Liver (tissue), 9 donors: Measurements from ENCODE around the gene PGM5. TPM values are rescaled to one million over a fixed set of nuclear protein-coding genes. Genes with fewer than 3 reads are reported as not detected.

Experiments
- DNase-seq: peaks from one replicate; pipeline ENCODE4 v3.0.0-alpha.2; 2017; ENCODE audit warnings: low spot score
- H3K27ac ChIP-seq, 2 donors: one replicate each; pipeline ENCODE4 v1.7.0; 2013; ENCODE audit warnings: inconsistent platforms in 2 of 2, low read length in 2 of 2, control low read depth in 1 of 2, low read depth in 1 of 2, mild to moderate bottlenecking in 1 of 2
- H3K27me3 ChIP-seq, 4 donors: one replicate each; pipeline versions ENCODE4 v1.6.1 to v1.7.0; 2013; ENCODE audit warnings: low read length in 3 of 4, inconsistent platforms in 1 of 4, mild to moderate bottlenecking in 1 of 4, moderate library complexity in 1 of 4; ENCODE audit not compliant: control insufficient read depth in 4 of 4, insufficient read depth in 4 of 4
- H3K36me3 ChIP-seq, 4 donors: one replicate each; pipeline versions ENCODE4 v1.6.1 to v1.7.0; 2013; ENCODE audit warnings: low read length in 3 of 4, mild to moderate bottlenecking in 3 of 4, low read depth in 1 of 4, moderate library complexity in 1 of 4; ENCODE audit not compliant: control insufficient read depth in 4 of 4, insufficient read depth in 3 of 4
- H3K4me1 ChIP-seq, 4 donors: one replicate each; pipeline versions ENCODE4 v1.6.1 to v1.7.0; 2013; ENCODE audit warnings: low read length in 3 of 4, mild to moderate bottlenecking in 3 of 4, moderate library complexity in 1 of 4; ENCODE audit not compliant: control insufficient read depth in 4 of 4, insufficient read depth in 4 of 4
- H3K4me3 ChIP-seq, 3 donors: one replicate each; pipeline versions ENCODE4 v1.6.1 to v1.7.0; 2013; ENCODE audit warnings: low read length in 3 of 3, control low read depth in 1 of 3, low read depth in 1 of 3, mild to moderate bottlenecking in 1 of 3
- H3K9ac ChIP-seq, 2 donors: one replicate each; pipeline ENCODE4 v1.7.0; 2013; ENCODE audit warnings: low read length in 2 of 2, mild to moderate bottlenecking in 2 of 2, moderate library complexity in 2 of 2, control low read depth in 1 of 2, low read depth in 1 of 2
- H3K9me3 ChIP-seq, 4 donors: one replicate each; pipeline versions ENCODE4 v1.6.1 to v1.7.0; 2013; ENCODE audit warnings: low read length in 3 of 4; ENCODE audit not compliant: control insufficient read depth in 4 of 4
- EGR1 ChIP-seq, 2 donors: IDR thresholded peaks; 2 replicates each; pipeline ENCODE4 v1.6.1; 2016 to 2018; ENCODE audit warnings: antibody characterized with exemption in 2 of 2, low read depth in 2 of 2
- FOXA1 ChIP-seq: IDR thresholded peaks from 2 replicates; pipeline ENCODE4 v1.6.1; 2016; ENCODE audit warnings: antibody characterized with exemption
- FOXA2 ChIP-seq: IDR thresholded peaks from 2 replicates; pipeline ENCODE4 v1.6.1; 2016; ENCODE audit warnings: antibody characterized with exemption
- GABPA ChIP-seq, 2 donors: IDR thresholded peaks in 1 of 2; conservative IDR thresholded peaks in 1 of 2; 2 replicates each; pipeline ENCODE4 v1.6.1; 2016; ENCODE audit warnings: antibody characterized with exemption in 2 of 2, mild to moderate bottlenecking in 1 of 2, moderate library complexity in 1 of 2
- HNF4A ChIP-seq, 2 donors: conservative IDR thresholded peaks; 2 replicates each; pipeline ENCODE4 v1.6.1; 2016; ENCODE audit warnings: antibody characterized with exemption in 2 of 2, mild to moderate bottlenecking in 2 of 2
- HNF4G ChIP-seq: IDR thresholded peaks from 2 replicates; pipeline ENCODE4 v1.6.1; 2016; ENCODE audit warnings: antibody characterized with exemption
- JUND ChIP-seq, 2 donors: IDR thresholded peaks; 2 replicates each; pipeline ENCODE4 v1.6.1; 2016; ENCODE audit warnings: antibody characterized with exemption in 2 of 2
- NR2F2 ChIP-seq: IDR thresholded peaks from 2 replicates; pipeline ENCODE4 v1.6.1; 2016; ENCODE audit warnings: antibody characterized with exemption
- RAD21 ChIP-seq, 2 donors: IDR thresholded peaks; 2 replicates each; pipeline ENCODE4 v1.6.1; 2016; ENCODE audit warnings: antibody characterized with exemption in 2 of 2, mild to moderate bottlenecking in 2 of 2
- RXRA ChIP-seq, 2 donors: IDR thresholded peaks; 2 replicates each; pipeline ENCODE4 v1.6.1; 2017 to 2018; ENCODE audit warnings: antibody characterized with exemption in 2 of 2, mild to moderate bottlenecking in 1 of 2
- SP1 ChIP-seq: IDR thresholded peaks from 2 replicates; pipeline ENCODE4 v1.6.1; 2018; ENCODE audit warnings: antibody characterized with exemption, mild to moderate bottlenecking
- TAF1 ChIP-seq: conservative IDR thresholded peaks from 2 replicates; pipeline ENCODE4 v1.6.1; 2016; ENCODE audit warnings: antibody characterized with exemption, mild to moderate bottlenecking
- YY1 ChIP-seq: IDR thresholded peaks from 2 replicates; pipeline ENCODE4 v1.6.1; 2016; ENCODE audit warnings: antibody characterized with exemption, mild to moderate bottlenecking
- WGBS: extraction: QIAGEN DNeasy Blood & Tissue Kit; methylation state at CpG from one replicate; pipeline ENCODE4 v1.1.7; 2013; 5-methylcytosine and 5-hydroxymethylcytosine counted together
- polyA plus RNA-seq, 2 donors: library from polyadenylated mRNA; stranded (reverse) in 1 of 2; unstranded in 1 of 2; fragments of 200-250 nt in 1 of 2; fragments of >200 nt in 1 of 2; fragmentation: Nextera tagmentation in 1 of 2; extraction: Ambion mirVana in 1 of 2; gene quantifications; one replicate each; pipeline versions ENCODE4 v1.2.1 to v1.2.3, GENCODE V29; 2013 to 2015
- total RNA-seq, 2 donors: library from RNA; depleted of rRNA; stranded (reverse); fragments of >200 nt; gene quantifications; one replicate each; pipeline ENCODE4 v1.2.3, GENCODE V29; 2014
- TF ChIP-seq, protein P1 (sequence below): IDR thresholded peaks from 2 replicates; pipeline ENCODE4 v1.6.1; 2016; ENCODE audit warnings: antibody characterized with exemption
- TF ChIP-seq, protein P2 (sequence below): fragments of 150-350 bp; IDR thresholded peaks from 2 replicates; pipeline ENCODE4 v1.5.1; 2017; ENCODE audit warnings: improper control_type of control experiment, low read depth, low read length; ENCODE audit not compliant: missing input control
- TF ChIP-seq, protein P3 (sequence below): IDR thresholded peaks from 2 replicates; pipeline ENCODE4 v1.6.1; 2016; ENCODE audit warnings: antibody characterized with exemption, mild to moderate bottlenecking
- TF ChIP-seq, protein P4 (sequence below): IDR thresholded peaks from 2 replicates; pipeline ENCODE4 v1.6.1; 2016; ENCODE audit warnings: antibody characterized with exemption
- TF ChIP-seq, protein P5 (sequence below): IDR thresholded peaks from 2 replicates; pipeline ENCODE4 v1.6.1; 2016; ENCODE audit warnings: antibody characterized with exemption
- donor health status: healthy.
- donor health status: healthy.
- donor health status: healthy.
- donor health status: healthy.
- donor health status: healthy.

PGM5 gene
- total and polyA plus RNA-seq, 4 donors = 0.63 to 8.5 (median 2.2) TPM

DNA sequence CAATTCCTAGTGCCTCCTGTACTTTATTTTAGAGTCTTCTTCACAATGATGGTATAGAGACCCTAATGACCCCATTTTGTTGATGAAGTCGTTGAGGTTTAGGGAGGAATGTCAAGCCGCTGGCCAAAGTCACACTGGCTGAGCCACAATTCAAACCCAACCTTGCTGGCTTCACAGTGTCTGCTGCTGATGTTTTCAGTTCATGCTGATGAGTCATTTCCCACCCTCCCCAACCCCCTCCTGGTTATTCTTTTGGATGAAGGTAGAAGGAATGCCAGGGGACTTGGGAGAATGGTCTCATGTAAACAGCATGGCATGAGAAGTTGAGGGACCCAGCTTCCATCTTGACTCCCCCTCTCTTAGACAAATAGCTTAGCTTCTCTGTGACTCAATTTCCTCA is 115.7 kb downstream of the PGM5 start:
- Histone ChIP-seq H3K27me3 (no peaks in the 10 kb centered on the region), H3K9me3 (no peaks in the 10 kb centered on the region), H3K36me3 (no peaks in the 10 kb centered on the region), H3K4me3 (no peak overlapping the region), H3K4me1 (no peaks in the 10 kb centered on the region), H3K27ac (no peak overlapping the region), H3K9ac (no peak overlapping the region)
- 70% methylated on average over 2 of the region's 2 CpGs for WGBS
- TF ChIP-seq TAF1 (no peak), SP1 (no peak), FOXA1 (no peak), RAD21 (IDR thresholded peaks at IDR 0.05) (no peak), JUND (IDR thresholded peaks at IDR 0.05) (no peak), FOXA2 (no peak), HNF4A (conservative IDR thresholded peaks at IDR 0.05) (no peak), GABPA (IDR thresholded peaks at IDR 0.05 in 1 of 2, conservative IDR thresholded peaks at IDR 0.05 in 1 of 2) (no peak), RXRA (IDR thresholded peaks at IDR 0.05) (no peak), NR2F2 (no peak), EGR1 (IDR thresholded peaks at IDR 0.05; ENCODE audit: low read depth in 2 of 2) (no peak), YY1 (no peak)
- TF ChIP-seq, protein P1, sequence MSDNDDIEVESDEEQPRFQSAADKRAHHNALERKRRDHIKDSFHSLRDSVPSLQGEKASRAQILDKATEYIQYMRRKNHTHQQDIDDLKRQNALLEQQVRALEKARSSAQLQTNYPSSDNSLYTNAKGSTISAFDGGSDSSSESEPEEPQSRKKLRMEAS = no peak
- TF ChIP-seq, protein P2, sequence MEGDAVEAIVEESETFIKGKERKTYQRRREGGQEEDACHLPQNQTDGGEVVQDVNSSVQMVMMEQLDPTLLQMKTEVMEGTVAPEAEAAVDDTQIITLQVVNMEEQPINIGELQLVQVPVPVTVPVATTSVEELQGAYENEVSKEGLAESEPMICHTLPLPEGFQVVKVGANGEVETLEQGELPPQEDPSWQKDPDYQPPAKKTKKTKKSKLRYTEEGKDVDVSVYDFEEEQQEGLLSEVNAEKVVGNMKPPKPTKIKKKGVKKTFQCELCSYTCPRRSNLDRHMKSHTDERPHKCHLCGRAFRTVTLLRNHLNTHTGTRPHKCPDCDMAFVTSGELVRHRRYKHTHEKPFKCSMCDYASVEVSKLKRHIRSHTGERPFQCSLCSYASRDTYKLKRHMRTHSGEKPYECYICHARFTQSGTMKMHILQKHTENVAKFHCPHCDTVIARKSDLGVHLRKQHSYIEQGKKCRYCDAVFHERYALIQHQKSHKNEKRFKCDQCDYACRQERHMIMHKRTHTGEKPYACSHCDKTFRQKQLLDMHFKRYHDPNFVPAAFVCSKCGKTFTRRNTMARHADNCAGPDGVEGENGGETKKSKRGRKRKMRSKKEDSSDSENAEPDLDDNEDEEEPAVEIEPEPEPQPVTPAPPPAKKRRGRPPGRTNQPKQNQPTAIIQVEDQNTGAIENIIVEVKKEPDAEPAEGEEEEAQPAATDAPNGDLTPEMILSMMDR = no peak
- TF ChIP-seq, protein P3, sequence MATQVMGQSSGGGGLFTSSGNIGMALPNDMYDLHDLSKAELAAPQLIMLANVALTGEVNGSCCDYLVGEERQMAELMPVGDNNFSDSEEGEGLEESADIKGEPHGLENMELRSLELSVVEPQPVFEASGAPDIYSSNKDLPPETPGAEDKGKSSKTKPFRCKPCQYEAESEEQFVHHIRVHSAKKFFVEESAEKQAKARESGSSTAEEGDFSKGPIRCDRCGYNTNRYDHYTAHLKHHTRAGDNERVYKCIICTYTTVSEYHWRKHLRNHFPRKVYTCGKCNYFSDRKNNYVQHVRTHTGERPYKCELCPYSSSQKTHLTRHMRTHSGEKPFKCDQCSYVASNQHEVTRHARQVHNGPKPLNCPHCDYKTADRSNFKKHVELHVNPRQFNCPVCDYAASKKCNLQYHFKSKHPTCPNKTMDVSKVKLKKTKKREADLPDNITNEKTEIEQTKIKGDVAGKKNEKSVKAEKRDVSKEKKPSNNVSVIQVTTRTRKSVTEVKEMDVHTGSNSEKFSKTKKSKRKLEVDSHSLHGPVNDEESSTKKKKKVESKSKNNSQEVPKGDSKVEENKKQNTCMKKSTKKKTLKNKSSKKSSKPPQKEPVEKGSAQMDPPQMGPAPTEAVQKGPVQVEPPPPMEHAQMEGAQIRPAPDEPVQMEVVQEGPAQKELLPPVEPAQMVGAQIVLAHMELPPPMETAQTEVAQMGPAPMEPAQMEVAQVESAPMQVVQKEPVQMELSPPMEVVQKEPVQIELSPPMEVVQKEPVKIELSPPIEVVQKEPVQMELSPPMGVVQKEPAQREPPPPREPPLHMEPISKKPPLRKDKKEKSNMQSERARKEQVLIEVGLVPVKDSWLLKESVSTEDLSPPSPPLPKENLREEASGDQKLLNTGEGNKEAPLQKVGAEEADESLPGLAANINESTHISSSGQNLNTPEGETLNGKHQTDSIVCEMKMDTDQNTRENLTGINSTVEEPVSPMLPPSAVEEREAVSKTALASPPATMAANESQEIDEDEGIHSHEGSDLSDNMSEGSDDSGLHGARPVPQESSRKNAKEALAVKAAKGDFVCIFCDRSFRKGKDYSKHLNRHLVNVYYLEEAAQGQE = no peak
- TF ChIP-seq, protein P4, sequence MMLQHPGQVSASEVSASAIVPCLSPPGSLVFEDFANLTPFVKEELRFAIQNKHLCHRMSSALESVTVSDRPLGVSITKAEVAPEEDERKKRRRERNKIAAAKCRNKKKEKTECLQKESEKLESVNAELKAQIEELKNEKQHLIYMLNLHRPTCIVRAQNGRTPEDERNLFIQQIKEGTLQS = no peak
- DNase-seq = no peak

DNA sequence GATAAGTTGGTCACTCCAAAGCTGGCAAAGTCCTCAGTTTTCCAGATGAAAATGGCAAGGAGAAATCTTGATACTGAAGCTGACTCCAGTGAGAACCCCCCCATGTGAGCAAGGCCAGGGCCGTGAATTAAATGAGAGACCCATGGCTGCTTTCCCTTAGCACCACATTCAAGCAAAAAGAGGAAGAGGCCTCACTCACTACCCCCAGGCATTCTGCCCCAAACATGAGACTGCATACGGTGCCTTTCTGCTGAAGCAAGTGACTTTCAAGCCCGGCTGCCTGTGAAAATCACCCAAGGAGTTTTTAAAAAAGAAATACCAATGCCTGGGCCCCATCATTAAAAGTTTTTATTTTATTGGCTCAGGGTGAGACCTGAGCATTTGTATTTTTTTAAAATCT is 117.4 kb downstream of the PGM5 start:
- H3K4me1 ChIP-seq = no peaks in the 10 kb centered on the region
- 78% methylated on average over 3 of the region's 3 CpGs for WGBS
- H3K9ac ChIP-seq = no peak overlapping the region
- no peak overlapping the region for H3K27ac ChIP-seq
- no peak for DNase-seq
- no peaks in the 10 kb centered on the region for H3K36me3 ChIP-seq
- no peak overlapping the region for H3K4me3 ChIP-seq
- TF ChIP-seq FOXA1 (no peak), JUND (IDR thresholded peaks at IDR 0.05) (no peak), SP1 (no peak), HNF4A (conservative IDR thresholded peaks at IDR 0.05) (no peak), HNF4G (no peak), YY1 (no peak), RXRA (IDR thresholded peaks at IDR 0.05) (no peak), RAD21 (IDR thresholded peaks at IDR 0.05) (no peak), GABPA (IDR thresholded peaks at IDR 0.05 in 1 of 2, conservative IDR thresholded peaks at IDR 0.05 in 1 of 2) (no peak)
- TF ChIP-seq, protein P3 = no peak
- TF ChIP-seq, protein P4 = no peak
- TF ChIP-seq, protein P1 = no peak
- TF ChIP-seq, protein P5, sequence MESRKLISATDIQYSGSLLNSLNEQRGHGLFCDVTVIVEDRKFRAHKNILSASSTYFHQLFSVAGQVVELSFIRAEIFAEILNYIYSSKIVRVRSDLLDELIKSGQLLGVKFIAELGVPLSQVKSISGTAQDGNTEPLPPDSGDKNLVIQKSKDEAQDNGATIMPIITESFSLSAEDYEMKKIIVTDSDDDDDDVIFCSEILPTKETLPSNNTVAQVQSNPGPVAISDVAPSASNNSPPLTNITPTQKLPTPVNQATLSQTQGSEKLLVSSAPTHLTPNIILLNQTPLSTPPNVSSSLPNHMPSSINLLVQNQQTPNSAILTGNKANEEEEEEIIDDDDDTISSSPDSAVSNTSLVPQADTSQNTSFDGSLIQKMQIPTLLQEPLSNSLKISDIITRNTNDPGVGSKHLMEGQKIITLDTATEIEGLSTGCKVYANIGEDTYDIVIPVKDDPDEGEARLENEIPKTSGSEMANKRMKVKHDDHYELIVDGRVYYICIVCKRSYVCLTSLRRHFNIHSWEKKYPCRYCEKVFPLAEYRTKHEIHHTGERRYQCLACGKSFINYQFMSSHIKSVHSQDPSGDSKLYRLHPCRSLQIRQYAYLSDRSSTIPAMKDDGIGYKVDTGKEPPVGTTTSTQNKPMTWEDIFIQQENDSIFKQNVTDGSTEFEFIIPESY = no peak
- no peaks in the 10 kb centered on the region for H3K9me3 ChIP-seq
- H3K27me3 ChIP-seq = no peaks in the 10 kb centered on the region
